ENCODE measurements around the gene IL17RC.

DNA sequence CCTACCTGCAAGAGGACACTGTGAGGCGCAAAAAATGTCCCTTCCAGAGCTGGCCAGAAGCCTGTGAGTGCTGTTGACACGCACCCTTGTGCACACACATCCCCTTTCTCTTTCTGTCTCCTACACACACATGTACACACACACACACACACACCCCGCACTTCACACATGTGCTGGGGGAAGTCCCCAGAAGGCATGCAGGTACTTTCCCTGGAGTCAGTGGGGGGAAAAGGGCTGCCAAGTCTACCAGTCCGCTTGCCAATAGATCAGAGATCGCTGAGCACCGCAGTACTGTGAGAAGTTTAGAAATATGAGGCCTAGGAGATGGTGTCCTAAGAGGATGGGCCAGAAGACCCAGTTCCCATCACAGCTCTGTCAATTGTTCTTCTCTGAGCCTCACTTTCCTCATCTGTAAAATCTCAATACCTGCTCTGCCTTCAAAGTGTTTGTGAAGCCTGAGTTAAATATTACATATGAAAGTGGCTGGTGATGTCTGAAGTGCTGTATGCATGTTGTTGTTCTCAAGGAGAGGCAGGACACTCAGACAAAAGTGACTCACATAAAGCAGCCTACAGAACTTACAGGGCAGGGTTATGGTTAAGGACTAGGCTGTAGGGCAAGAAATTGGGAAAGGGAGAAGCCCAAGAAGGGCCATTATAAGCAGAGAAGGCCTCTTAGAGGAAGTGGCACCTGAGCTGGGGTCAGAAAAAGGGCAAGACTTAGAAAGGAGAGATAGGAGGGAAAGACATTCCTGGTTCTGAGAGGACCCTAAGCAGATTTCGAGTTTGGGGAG is 7.5 kb upstream of the IL17RC start:
- no peak for TF ChIP-seq ZNF274 (IDR thresholded peaks at IDR 0.05; ENCODE audit: low read depth, low read length)
- TF ChIP-seq SUZ12 (IDR thresholded peaks at IDR 0.05; ENCODE audit: extremely low read depth, insufficient read depth, insufficient read length): no peak
- TF ChIP-seq YY1 (IDR thresholded peaks at IDR 0.05; ENCODE audit: insufficient read depth, insufficient read length): no peak
